ENCODE measurements around the gene ABLIM2.
"Not testable (repeated sequence)": the region's sequence is repeated elsewhere in the genome, so short reads cannot be mapped to it uniquely, and the experiment has no call there.

The ABLIM2 gene

GRCh38 chr4:7945709-7946380 is 212.8 kb downstream of the ABLIM2 start:
- no peak for DNase-seq

GRCh38 chr4:7944599-7945220 is 213.9 kb downstream of the ABLIM2 start:
- no peak for DNase-seq

- DNase-seq, result not testable (repeated sequence)
Observed at GRCh38 chr4:7943688-7944087, 214.9 kb downstream of the ABLIM2 start.

- no peak for DNase-seq
Observed at GRCh38 chr4:7943211-7943610, 215.4 kb downstream of the ABLIM2 start.

GRCh38 chr4:7941965-7942496 is 216.6 kb downstream of the ABLIM2 start:
- no peak for DNase-seq

GRCh38 chr4:7941111-7941964 is 217.3 kb downstream of the ABLIM2 start:
- DNase-seq, result no peak

GRCh38 chr4:7939377-7940108 is 219.1 kb downstream of the ABLIM2 start, which contains the start of gene AFAP1:
Gene AFAP1, minus strand, starts transcription at chr4:7939861. Its CDS starts 67,783 bp downstream, at chr4:7872078.
- DNase-seq, result peak; percentile 7

GRCh38 chr4:7938609-7939376 is 219.8 kb downstream of the ABLIM2 start:
- no peak for DNase-seq

GRCh38 chr4:7938266-7938608 is 220.4 kb downstream of the ABLIM2 start:
- DNase-seq, result no peak

GRCh38 chr4:7937006-7937405 is 221.6 kb downstream of the ABLIM2 start:
- DNase-seq, result no peak

GRCh38 chr4:7933651-7934510 is 224.7 kb downstream of the ABLIM2 start:
- DNase-seq, result no peak

GRCh38 chr4:7932287-7932686 is 226.3 kb downstream of the ABLIM2 start:
- no peak for DNase-seq

GRCh38 chr4:7929118-7929951 is 229.3 kb downstream of the ABLIM2 start:
- no peak for DNase-seq

- DNase-seq, result no peak
Observed at GRCh38 chr4:7928711-7929110, 229.9 kb downstream of the ABLIM2 start.

- DNase-seq, result no peak
Observed at GRCh38 chr4:7926822-7927221, 231.8 kb downstream of the ABLIM2 start.

- DNase-seq, result no peak
Observed at GRCh38 chr4:7924570-7924969, 234.0 kb downstream of the ABLIM2 start.

- DNase-seq, result no peak
Observed at GRCh38 chr4:7924163-7924562, 234.4 kb downstream of the ABLIM2 start.

- DNase-seq, result no peak
Observed at GRCh38 chr4:7922466-7922865, 236.1 kb downstream of the ABLIM2 start.

GRCh38 chr4:7918981-7919380 is 239.6 kb downstream of the ABLIM2 start:
- DNase-seq, result no peak

GRCh38 chr4:7918187-7918586 is 240.4 kb downstream of the ABLIM2 start:
- DNase-seq, result not testable (repeated sequence)

All from SHP77 treated with DMSO at 0.1 percent for 48 hours (cell line).